Activated T-helper 1 cell treated with anti-CD3 and anti-CD28 coated beads, Interleukin-2, amount 50 U/mL, for 16 hours (primary cell): ENCODE data around the gene APOD.
"Not testable (repeated sequence)": the region's sequence is repeated elsewhere in the genome, so short reads cannot be mapped to it uniquely, and the experiment has no call there.

Source experiments
- DNase-seq, 2 donors: peaks; one replicate each; pipeline ENCODE4 v3.0.0-alpha.2; 2020; ENCODE audit warnings: low read depth in 1 of 2, low spot score in 1 of 2

Gene APOD

GRCh38 chr3:195583831-195584542 is at the start of gene APOD:
TSS of gene APOD (minus strand) at chr3:195583940. CDS start at chr3:195579461, 4,479 bp downstream.
- no peak for DNase-seq

GRCh38 chr3:195633351-195633750 is 49.6 kb upstream of the APOD start:
- DNase-seq: not testable (repeated sequence)

GRCh38 chr3:195632501-195633185 is 48.9 kb upstream of the APOD start:
- not testable (repeated sequence) for DNase-seq

GRCh38 chr3:195632046-195632445 is 48.3 kb upstream of the APOD start:
- not testable (repeated sequence) for DNase-seq

GRCh38 chr3:195630938-195631495 is 47.3 kb upstream of the APOD start:
- DNase-seq: not testable (repeated sequence)

- not testable (repeated sequence) for DNase-seq
These were observed 46.6 kb upstream of the APOD start for GRCh38 chr3:195630086-195630917.

- DNase-seq: not testable (repeated sequence)
These were observed 45.9 kb upstream of the APOD start for GRCh38 chr3:195629682-195630081.

- not testable (repeated sequence) for DNase-seq
These were observed 44.7 kb upstream of the APOD start for GRCh38 chr3:195628386-195628920.

GRCh38 chr3:195627515-195628385 is 44.0 kb upstream of the APOD start:
- DNase-seq: not testable (repeated sequence)

GRCh38 chr3:195624603-195625560 is 41.1 kb upstream of the APOD start:
- DNase-seq: not testable (repeated sequence)

- not testable (repeated sequence) for DNase-seq
These were observed 40.4 kb upstream of the APOD start for GRCh38 chr3:195624171-195624570.

- DNase-seq: not testable (repeated sequence)
These were observed 39.7 kb upstream of the APOD start for GRCh38 chr3:195623217-195623965.

GRCh38 chr3:195622523-195623170 is 38.9 kb upstream of the APOD start:
- not testable (repeated sequence) for DNase-seq

GRCh38 chr3:195622012-195622411 is 38.3 kb upstream of the APOD start:
- DNase-seq: not testable (repeated sequence)

- not testable (repeated sequence) for DNase-seq
These were observed 37.4 kb upstream of the APOD start for GRCh38 chr3:195621095-195621494.

- DNase-seq: not testable (repeated sequence)
These were observed 36.7 kb upstream of the APOD start for GRCh38 chr3:195620476-195620875.

GRCh38 chr3:195619591-195620369 is 36.0 kb upstream of the APOD start:
- DNase-seq: not testable (repeated sequence)
